H1 (cell line): ENCODE data around the gene AGBL1.

Experiments
- ASH2L ChIP-seq: fragments of 200-600, 300-600 bp; sonication (generic); IDR thresholded peaks from one replicate; pipeline ENCODE4 v1.7.1; 2017; ENCODE audit warnings: low read length
- NANOG ChIP-seq: IDR thresholded peaks from 2 replicates; pipeline ENCODE4 v1.6.1; 2011; ENCODE audit warnings: low read length, low read depth, mild to moderate bottlenecking, inconsistent platforms; ENCODE audit not compliant: insufficient read depth, poor library complexity, severe bottlenecking
- POLR2AphosphoS5 ChIP-seq: IDR thresholded peaks from 2 replicates; pipeline ENCODE4 v1.6.1; 2011; ENCODE audit warnings: low read depth, low read length
- TAF1 ChIP-seq: IDR thresholded peaks from 2 replicates; pipeline ENCODE4 v1.6.1; 2011; ENCODE audit warnings: mild to moderate bottlenecking, low read depth, low read length
- TAF7 ChIP-seq: optimal IDR thresholded peaks from 2 replicates; pipeline ENCODE3; 2011; ENCODE audit warnings: low read depth, mild to moderate bottlenecking, inconsistent platforms, low read length, moderate library complexity, borderline replicate concordance

DNA sequence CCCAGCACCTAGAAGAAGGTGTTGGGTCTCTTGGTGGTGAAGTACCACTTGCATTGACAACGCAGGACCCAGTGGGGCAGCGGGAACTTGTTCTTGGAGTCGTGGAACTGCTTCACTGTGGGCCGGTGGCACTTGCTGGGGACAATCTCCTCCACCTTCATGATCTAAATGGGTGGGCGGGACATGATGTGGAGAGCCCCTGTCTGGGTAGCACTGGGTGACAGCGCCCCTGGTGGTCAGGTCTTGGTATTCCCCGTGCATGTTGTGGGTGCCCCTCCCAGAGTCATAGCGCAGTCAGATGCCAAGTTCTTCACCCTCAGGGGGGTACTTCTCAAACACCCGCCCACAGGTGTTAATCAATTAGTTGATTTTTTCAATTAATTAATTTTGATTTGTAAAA, 60.2 kb downstream of the AGBL1 start:
- no peak for TF ChIP-seq TAF7
- no peak for TF ChIP-seq ASH2L
- no peak for TF ChIP-seq TAF1
- TF ChIP-seq POLR2AphosphoS5: no peak
- no peak for TF ChIP-seq NANOG
